Ishikawa (cell line): Measurements from ENCODE around the gene SLCO2B1.

ENCODE experiments used
- CEBPB ChIP-seq: IDR thresholded peaks from 2 replicates; pipeline ENCODE4 v1.6.1; 2012
- CREB1 ChIP-seq: IDR thresholded peaks from 2 replicates; pipeline ENCODE4 v1.6.1; 2012; ENCODE audit warnings: low read depth
- EGR1 ChIP-seq: IDR thresholded peaks from 2 replicates; pipeline ENCODE4 v1.6.1; 2012
- EP300 ChIP-seq: IDR thresholded peaks from 2 replicates; pipeline ENCODE4 v1.6.1; 2012; ENCODE audit warnings: borderline replicate concordance
- FOXM1 ChIP-seq: IDR thresholded peaks from 2 replicates; pipeline ENCODE4 v1.6.1; 2012; ENCODE audit warnings: low read depth, borderline replicate concordance
- NFIC ChIP-seq: IDR thresholded peaks from 2 replicates; pipeline ENCODE4 v1.6.1; 2012
- RAD21 ChIP-seq: IDR thresholded peaks from 2 replicates; pipeline ENCODE4 v1.6.1; 2012; ENCODE audit warnings: low read depth
- TAF1 ChIP-seq: IDR thresholded peaks from 2 replicates; pipeline ENCODE4 v1.6.1; 2012; ENCODE audit warnings: low read depth, mild to moderate bottlenecking
- TCF12 ChIP-seq: IDR thresholded peaks from 2 replicates; pipeline ENCODE4 v1.6.1; 2012; ENCODE audit warnings: low read depth
- TEAD4 ChIP-seq: IDR thresholded peaks from 2 replicates; pipeline ENCODE4 v1.6.1; 2012
- YY1 ChIP-seq: IDR thresholded peaks from 2 replicates; pipeline ENCODE4 v1.6.1; 2012; ENCODE audit warnings: low read depth
- ZBTB7A ChIP-seq: IDR thresholded peaks from 2 replicates; pipeline ENCODE4 v1.6.1; 2012; ENCODE audit warnings: low read depth
- TF ChIP-seq, protein P1 (sequence below): IDR thresholded peaks from 2 replicates; pipeline ENCODE4 v1.6.1; 2012; ENCODE audit warnings: low read depth, mild to moderate bottlenecking
- TF ChIP-seq, protein P2 (sequence below): IDR thresholded peaks from 2 replicates; pipeline ENCODE4 v1.6.1; 2012
- TF ChIP-seq, protein P3 (sequence below): IDR thresholded peaks from 2 replicates; pipeline ENCODE4 v1.6.1; 2012

The SLCO2B1 gene

DNA sequence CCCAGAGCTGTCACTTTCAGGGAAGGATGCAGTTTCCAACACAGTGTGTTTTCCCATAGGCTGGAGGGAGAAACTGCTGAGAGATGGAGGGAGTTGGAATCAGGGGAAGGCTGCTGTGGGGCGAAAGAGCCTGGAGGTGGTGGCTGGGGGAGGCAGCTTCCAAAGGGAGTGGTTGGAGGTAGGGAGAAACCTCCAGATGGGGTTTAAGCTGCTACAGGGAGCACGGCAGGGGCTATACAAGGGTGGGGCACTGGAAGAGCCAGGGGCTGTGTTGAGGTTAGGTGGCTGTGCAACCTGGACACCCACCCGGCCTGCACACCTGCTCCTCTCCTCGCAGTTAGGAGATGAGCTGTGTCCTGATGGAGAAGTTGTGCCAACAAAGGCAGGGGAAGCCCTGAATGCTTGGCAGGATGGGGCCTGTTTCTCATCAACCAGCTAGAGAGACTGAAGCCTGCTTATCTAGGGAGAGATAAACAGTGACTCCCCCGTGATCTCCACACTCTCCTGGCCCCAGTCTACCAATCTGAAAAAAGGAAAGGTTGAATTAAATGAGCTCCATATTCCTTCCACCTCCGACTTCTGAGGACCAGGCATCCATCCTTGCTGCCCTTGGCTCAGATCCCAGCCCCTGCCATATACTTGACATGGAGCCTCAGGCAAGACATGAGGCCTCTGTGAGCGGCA lies 3.6 kb upstream of the SLCO2B1 start:
- TF ChIP-seq ZBTB7A, result no peak
- TF ChIP-seq TAF1, result no peak
- no peak for TF ChIP-seq EGR1

DNA sequence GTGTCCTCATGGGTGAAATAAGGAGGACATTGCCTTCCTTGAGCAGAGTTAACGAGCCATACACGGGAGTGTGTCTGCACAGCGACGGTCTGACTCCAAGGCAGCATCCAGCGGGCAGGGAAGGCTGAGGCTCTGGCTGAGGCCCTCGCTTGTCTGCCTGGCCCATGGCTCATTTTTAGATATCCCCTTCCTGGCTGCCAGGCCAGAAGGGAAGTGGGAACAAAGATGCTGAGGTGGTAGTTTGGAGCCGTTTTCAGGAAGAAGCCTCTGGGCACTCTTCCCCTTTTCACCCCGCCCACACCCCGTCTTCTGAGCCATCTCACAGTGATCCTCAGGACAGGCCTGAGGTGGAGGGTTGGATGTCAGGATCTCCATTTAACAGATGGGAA lies 3.0 kb upstream of the SLCO2B1 start:
- TF ChIP-seq FOXM1 (no peak), CREB1 (no peak), TCF12 (no peak), TAF1 (no peak), YY1 (no peak), NFIC (no peak), TEAD4 (no peak), CEBPB (no peak), RAD21 (no peak), EGR1 (no peak), EP300 (no peak), ZBTB7A (no peak)
- TF ChIP-seq, protein P1, sequence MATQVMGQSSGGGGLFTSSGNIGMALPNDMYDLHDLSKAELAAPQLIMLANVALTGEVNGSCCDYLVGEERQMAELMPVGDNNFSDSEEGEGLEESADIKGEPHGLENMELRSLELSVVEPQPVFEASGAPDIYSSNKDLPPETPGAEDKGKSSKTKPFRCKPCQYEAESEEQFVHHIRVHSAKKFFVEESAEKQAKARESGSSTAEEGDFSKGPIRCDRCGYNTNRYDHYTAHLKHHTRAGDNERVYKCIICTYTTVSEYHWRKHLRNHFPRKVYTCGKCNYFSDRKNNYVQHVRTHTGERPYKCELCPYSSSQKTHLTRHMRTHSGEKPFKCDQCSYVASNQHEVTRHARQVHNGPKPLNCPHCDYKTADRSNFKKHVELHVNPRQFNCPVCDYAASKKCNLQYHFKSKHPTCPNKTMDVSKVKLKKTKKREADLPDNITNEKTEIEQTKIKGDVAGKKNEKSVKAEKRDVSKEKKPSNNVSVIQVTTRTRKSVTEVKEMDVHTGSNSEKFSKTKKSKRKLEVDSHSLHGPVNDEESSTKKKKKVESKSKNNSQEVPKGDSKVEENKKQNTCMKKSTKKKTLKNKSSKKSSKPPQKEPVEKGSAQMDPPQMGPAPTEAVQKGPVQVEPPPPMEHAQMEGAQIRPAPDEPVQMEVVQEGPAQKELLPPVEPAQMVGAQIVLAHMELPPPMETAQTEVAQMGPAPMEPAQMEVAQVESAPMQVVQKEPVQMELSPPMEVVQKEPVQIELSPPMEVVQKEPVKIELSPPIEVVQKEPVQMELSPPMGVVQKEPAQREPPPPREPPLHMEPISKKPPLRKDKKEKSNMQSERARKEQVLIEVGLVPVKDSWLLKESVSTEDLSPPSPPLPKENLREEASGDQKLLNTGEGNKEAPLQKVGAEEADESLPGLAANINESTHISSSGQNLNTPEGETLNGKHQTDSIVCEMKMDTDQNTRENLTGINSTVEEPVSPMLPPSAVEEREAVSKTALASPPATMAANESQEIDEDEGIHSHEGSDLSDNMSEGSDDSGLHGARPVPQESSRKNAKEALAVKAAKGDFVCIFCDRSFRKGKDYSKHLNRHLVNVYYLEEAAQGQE, result no peak
- TF ChIP-seq, protein P2, sequence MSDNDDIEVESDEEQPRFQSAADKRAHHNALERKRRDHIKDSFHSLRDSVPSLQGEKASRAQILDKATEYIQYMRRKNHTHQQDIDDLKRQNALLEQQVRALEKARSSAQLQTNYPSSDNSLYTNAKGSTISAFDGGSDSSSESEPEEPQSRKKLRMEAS, result no peak
- TF ChIP-seq, protein P3, sequence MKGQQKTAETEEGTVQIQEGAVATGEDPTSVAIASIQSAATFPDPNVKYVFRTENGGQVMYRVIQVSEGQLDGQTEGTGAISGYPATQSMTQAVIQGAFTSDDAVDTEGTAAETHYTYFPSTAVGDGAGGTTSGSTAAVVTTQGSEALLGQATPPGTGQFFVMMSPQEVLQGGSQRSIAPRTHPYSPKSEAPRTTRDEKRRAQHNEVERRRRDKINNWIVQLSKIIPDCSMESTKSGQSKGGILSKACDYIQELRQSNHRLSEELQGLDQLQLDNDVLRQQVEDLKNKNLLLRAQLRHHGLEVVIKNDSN, result no peak

DNA sequence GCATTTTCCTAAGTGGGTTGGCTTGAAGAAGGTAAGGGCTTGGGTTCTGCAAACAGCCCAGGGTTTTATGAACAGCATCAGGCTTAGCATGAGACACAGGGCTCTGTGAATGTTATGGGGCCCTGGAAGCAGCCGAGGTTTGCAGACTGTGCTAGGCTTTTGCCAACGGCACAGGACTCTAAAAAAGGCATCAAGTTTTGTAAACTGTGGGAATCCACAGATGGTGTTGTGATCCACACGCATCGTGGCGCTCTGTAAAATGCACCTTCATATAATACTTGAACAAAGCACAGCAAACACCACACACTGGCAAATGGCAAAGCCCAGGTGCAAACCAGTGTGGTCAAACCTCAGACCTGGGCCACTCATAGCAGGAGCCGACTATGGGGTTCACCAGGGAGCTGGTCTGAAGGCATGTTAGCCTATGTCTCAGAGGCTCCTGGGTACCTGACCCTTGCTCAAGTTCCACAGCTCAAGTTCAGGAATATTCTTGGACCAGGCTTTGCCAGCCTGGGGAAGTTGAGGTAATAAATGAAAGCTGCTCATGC lies 2.4 kb upstream of the SLCO2B1 start:
- TF ChIP-seq, protein P1, result no peak
- TF ChIP-seq EP300, result no peak
- TF ChIP-seq, protein P3, result no peak
- TF ChIP-seq ZBTB7A, result no peak
- no peak for TF ChIP-seq EGR1
- TF ChIP-seq YY1, result no peak
- no peak for TF ChIP-seq FOXM1
- TF ChIP-seq, protein P2, result no peak
- TF ChIP-seq TEAD4, result no peak
- TF ChIP-seq CREB1, result no peak
- TF ChIP-seq CEBPB, result no peak
- no peak for TF ChIP-seq TCF12

DNA sequence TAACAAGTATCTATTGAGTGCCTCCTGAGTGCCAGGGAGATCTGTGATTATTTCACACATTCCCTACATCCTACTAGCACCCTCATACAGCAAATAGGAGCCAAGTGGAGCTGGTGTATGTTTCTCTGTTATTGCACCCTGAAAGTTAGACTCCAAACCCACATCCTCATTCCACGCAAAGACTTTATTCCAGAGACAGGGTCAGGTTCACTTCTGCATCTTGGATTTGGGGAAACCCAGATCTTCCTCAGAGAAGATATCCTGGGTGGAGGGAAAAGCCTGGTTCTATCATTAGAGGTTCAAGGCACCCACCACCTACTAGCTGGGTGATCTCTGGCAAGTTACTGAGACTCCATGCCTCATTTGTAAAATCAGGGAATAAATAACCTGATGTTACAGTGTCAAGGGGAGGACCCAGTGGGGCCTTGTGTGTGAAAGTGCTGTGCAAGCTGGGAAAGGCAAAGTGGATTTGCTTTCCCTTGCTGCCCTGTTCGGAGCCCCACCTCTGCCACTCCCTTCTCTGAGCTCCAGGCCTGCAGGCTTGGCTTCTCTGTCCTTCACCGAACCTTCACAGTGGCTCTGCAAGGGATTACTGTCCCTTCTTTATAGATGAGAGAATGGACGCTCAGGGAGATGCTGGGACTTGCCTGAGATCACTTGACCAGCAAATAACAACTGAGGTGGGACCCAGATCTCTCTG lies 991 bp upstream of the SLCO2B1 start:
- TF ChIP-seq RAD21 (no peak), CREB1 (no peak), TEAD4 (no peak), EP300 (no peak), CEBPB (no peak), TCF12 (no peak), EGR1 (no peak), FOXM1 (no peak), NFIC (no peak)
- TF ChIP-seq, protein P2, result no peak
- TF ChIP-seq, protein P1, result no peak
